Endodermal cell (in vitro differentiated cells): ENCODE results near the gene SDF2. TPM values are rescaled to one million over a fixed set of nuclear protein-coding genes. Genes with fewer than 3 reads are reported as not detected.

Experiments used
- DNase-seq: peaks from one replicate; pipeline ENCODE4 v3.0.0-alpha.2; 2017
- H3K27ac ChIP-seq: 2 replicates; pipeline ENCODE4 v1.5.1; 2013; ENCODE audit warnings: mild to moderate bottlenecking, low read depth, low read length, moderate library complexity
- H3K27me3 ChIP-seq: 2 replicates; pipeline ENCODE4 v1.6.1; 2013; ENCODE audit warnings: mild to moderate bottlenecking, low read length, moderate library complexity; ENCODE audit not compliant: insufficient read depth, control insufficient read depth, poor library complexity, severe bottlenecking
- H3K36me3 ChIP-seq: 2 replicates; pipeline ENCODE4 v1.7.0; 2013; ENCODE audit warnings: mild to moderate bottlenecking, low read length, moderate library complexity; ENCODE audit not compliant: control insufficient read depth, insufficient read depth
- H3K4me1 ChIP-seq: one replicate; pipeline ENCODE4 v1.7.0; 2013; ENCODE audit warnings: low read length; ENCODE audit not compliant: control insufficient read depth, insufficient read depth
- H3K4me3 ChIP-seq: 2 replicates; pipeline ENCODE4 v1.5.1; 2013; ENCODE audit warnings: mild to moderate bottlenecking, low read length, moderate library complexity
- H3K9ac ChIP-seq: 2 replicates; pipeline ENCODE4 v1.6.1; 2013; ENCODE audit warnings: mild to moderate bottlenecking, low read length, moderate library complexity; ENCODE audit not compliant: poor library complexity, severe bottlenecking; ENCODE audit errors: extremely low read depth
- H3K9me3 ChIP-seq: 2 replicates; pipeline ENCODE4 v1.6.1; 2013; ENCODE audit warnings: mild to moderate bottlenecking, low read length, moderate library complexity; ENCODE audit not compliant: control insufficient read depth
- H3K27ac Mint-ChIP-seq: 2 replicates; pipeline ENCODE4 v1.8.0; 2020; ENCODE audit warnings: mixed read lengths
- H3K27me3 Mint-ChIP-seq: 2 replicates; pipeline ENCODE4 v1.8.0; 2021; ENCODE audit warnings: mild to moderate bottlenecking, mixed read lengths; ENCODE audit not compliant: insufficient read depth
- H3K36me3 Mint-ChIP-seq: 2 replicates; pipeline ENCODE4 v1.8.0; 2020; ENCODE audit warnings: low read depth, mixed read lengths
- H3K4me1 Mint-ChIP-seq: 2 replicates; pipeline ENCODE4 v1.8.0; 2020; ENCODE audit warnings: mixed read lengths
- H3K4me3 Mint-ChIP-seq: 2 replicates; pipeline ENCODE4 v1.8.0; 2020; ENCODE audit warnings: mild to moderate bottlenecking, moderate library complexity, mixed read lengths
- H3K9me3 Mint-ChIP-seq: 2 replicates; pipeline ENCODE4 v1.8.0; 2020; ENCODE audit warnings: mild to moderate bottlenecking, mixed read lengths
- CTCF ChIP-seq: fragments of 200-600 bp; sonication (generic); conservative IDR thresholded peaks from 2 replicates; pipeline ENCODE4 v1.5.0; 2021; ENCODE audit warnings: antibody characterized with exemption, mild to moderate bottlenecking
- WGBS, 2 experiments: methylation state at CpG; one replicate each; pipeline versions ENCODE4 v1.1.5 to v1.1.7; 2013; ENCODE audit warnings: missing lambda C conversion rate in 2 of 2, mixed read lengths in 1 of 2; ENCODE audit not compliant: insufficient coverage in 1 of 2, insufficient read length in 1 of 2; 5-methylcytosine and 5-hydroxymethylcytosine counted together
- total RNA-seq, 2 donors: library from RNA; stranded (reverse); fragmentation: NEBNext Ultra II Directional in 1 of 2; extraction: Animal tissue kit (Norgen Biotek cat#: 25700) in 1 of 2; gene quantifications; 2 replicates in 1 of 2; 3 replicates in 1 of 2; pipeline ENCODE4 v1.2.1, GENCODE V29; 2021

Gene SDF2
- total RNA-seq, 2 donors from 2014 or later, result 40.6 to 42.6 TPM

- Mint-ChIP-seq H3K9me3 (no peaks in the 10 kb centered on the region), H3K27ac (no peak overlapping the region), H3K27me3 (no peaks in the 10 kb centered on the region), H3K4me1 (peaks cover 8% of the 10 kb centered on the region), H3K36me3 (peaks cover 91% of the 10 kb centered on the region), H3K4me3 (no peak overlapping the region)
- Histone ChIP-seq H3K36me3 (peaks cover 99% of the 10 kb centered on the region), H3K27ac (no peak overlapping the region), H3K9ac (no peak overlapping the region), H3K9me3 (no peaks in the 10 kb centered on the region), H3K4me3 (no peak overlapping the region), H3K27me3 (no peaks in the 10 kb centered on the region), H3K4me1 (no peaks in the 10 kb centered on the region)
- DNase-seq, result no peak
- 95 to 98% methylated on average over 11 to 14 of the region's 14 CpGs for WGBS, 2 experiments
- no peak for TF ChIP-seq CTCF
Observed at GRCh38 chr17:28634206-28634865, 27.4 kb downstream of the SDF2 start.

GRCh38 chr17:28626818-28627217 lies 34.9 kb downstream of the SDF2 start:
- H3K27ac ChIP-seq, result no peak overlapping the region
- peaks cover 75% of the 10 kb centered on the region for H3K36me3 Mint-ChIP-seq
- no peaks in the 10 kb centered on the region for H3K4me1 ChIP-seq
- DNase-seq, result no peak
- H3K4me3 ChIP-seq, result no peak overlapping the region
- peaks cover 47% of the 10 kb centered on the region for H3K27me3 ChIP-seq
- peaks cover 37% of the 10 kb centered on the region for H3K27me3 Mint-ChIP-seq
- H3K36me3 ChIP-seq, result peaks cover 79% of the 10 kb centered on the region
- H3K9me3 Mint-ChIP-seq, result no peaks in the 10 kb centered on the region
- H3K27ac Mint-ChIP-seq, result no peak overlapping the region
- no peak overlapping the region for H3K9ac ChIP-seq
- peaks cover 15% of the 10 kb centered on the region for H3K4me1 Mint-ChIP-seq
- TF ChIP-seq CTCF, result no peak
- H3K9me3 ChIP-seq, result no peaks in the 10 kb centered on the region
- 93 to 97% methylated on average over 4 of the region's 4 CpGs for WGBS, 2 experiments
- no peak overlapping the region for H3K4me3 Mint-ChIP-seq

GRCh38 chr17:28624148-28624547 lies 37.6 kb downstream of the SDF2 start:
- Histone ChIP-seq H3K4me3 (no peak overlapping the region), H3K27me3 (peaks cover 72% of the 10 kb centered on the region), H3K27ac (no peak overlapping the region), H3K9ac (no peak overlapping the region), H3K9me3 (no peaks in the 10 kb centered on the region), H3K36me3 (peaks cover 81% of the 10 kb centered on the region), H3K4me1 (no peaks in the 10 kb centered on the region)
- no peak overlapping the region for H3K4me3 Mint-ChIP-seq
- no peak overlapping the region for H3K27ac Mint-ChIP-seq
- DNase-seq, result no peak
- 89 to 100% methylated on average over 2 of the region's 2 CpGs for WGBS, 2 experiments
- H3K9me3 Mint-ChIP-seq, result no peaks in the 10 kb centered on the region
- peaks cover 52% of the 10 kb centered on the region for H3K27me3 Mint-ChIP-seq
- no peak for TF ChIP-seq CTCF
- H3K36me3 Mint-ChIP-seq, result peaks cover 84% of the 10 kb centered on the region
- H3K4me1 Mint-ChIP-seq, result peaks cover 18% of the 10 kb centered on the region
